ENCODE data around the gene UTP11.

DNA sequence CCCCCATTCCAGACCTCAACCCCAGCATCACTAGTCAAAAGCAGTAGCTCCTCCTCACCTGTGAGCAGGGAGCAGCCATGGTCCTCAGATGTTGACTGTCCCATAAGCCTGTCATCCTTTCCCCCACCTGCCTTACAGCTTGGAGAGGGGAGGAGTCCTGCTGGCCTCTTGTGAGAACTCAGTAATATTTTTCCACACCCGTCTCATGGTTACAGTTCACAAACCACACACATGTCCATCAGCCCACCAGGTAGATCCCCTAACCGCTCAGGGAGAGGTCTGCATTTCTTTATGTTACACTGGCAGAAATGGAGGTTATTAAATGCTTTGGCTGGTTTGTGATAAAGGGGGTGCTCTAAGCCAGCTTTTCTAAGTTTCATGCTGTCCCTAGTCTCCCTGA, 60.3 kb downstream of the UTP11 start:
- TF ChIP-seq, protein P1, sequence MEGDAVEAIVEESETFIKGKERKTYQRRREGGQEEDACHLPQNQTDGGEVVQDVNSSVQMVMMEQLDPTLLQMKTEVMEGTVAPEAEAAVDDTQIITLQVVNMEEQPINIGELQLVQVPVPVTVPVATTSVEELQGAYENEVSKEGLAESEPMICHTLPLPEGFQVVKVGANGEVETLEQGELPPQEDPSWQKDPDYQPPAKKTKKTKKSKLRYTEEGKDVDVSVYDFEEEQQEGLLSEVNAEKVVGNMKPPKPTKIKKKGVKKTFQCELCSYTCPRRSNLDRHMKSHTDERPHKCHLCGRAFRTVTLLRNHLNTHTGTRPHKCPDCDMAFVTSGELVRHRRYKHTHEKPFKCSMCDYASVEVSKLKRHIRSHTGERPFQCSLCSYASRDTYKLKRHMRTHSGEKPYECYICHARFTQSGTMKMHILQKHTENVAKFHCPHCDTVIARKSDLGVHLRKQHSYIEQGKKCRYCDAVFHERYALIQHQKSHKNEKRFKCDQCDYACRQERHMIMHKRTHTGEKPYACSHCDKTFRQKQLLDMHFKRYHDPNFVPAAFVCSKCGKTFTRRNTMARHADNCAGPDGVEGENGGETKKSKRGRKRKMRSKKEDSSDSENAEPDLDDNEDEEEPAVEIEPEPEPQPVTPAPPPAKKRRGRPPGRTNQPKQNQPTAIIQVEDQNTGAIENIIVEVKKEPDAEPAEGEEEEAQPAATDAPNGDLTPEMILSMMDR (IDR thresholded peaks at IDR 0.05; ENCODE audit: low read depth, low read length) = no peak
- TF ChIP-seq EZH2phosphoT487 (IDR thresholded peaks at IDR 0.05; ENCODE audit: low read depth) = no peak

Data from OCI-LY3 (cell line).